ENCODE results near the gene KCNIP1.

DNA sequence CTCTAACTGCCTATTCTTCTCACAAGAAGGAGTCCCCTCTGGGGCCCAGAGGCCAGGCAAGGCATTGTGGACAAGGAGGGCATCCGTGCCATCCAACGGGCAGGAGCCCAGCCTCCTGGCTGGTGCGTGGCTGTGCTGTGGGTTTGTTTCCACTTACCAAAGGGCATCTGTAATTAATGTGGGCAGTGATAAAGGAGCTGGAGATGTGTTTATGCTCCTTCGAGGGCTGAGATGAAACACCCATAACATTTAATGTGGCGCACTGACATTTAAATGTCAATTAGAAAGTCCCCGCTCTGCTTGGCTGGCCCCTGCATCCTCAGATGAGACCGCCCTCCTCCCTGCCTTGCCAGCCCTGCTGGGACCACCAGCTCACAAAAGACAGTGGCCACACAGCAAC lies 57.1 kb downstream of the KCNIP1 start:
- TF ChIP-seq GATA2 (IDR thresholded peaks at IDR 0.05; ENCODE audit: low read depth, low read length) = no peak
- TF ChIP-seq GATA3 (IDR thresholded peaks at IDR 0.05; ENCODE audit: low read depth, low read length) = no peak

Data from SH-SY5Y (cell line).